Measurements from ENCODE around the gene SHISA9.

- no peak for TF ChIP-seq CTCF (IDR thresholded peaks at IDR 0.05)
- no peak for TF ChIP-seq POLR2AphosphoS5 (IDR thresholded peaks at IDR 0.05)
- no peak for TF ChIP-seq POLR2A (IDR thresholded peaks at IDR 0.05)
These were observed 192.3 kb downstream of the SHISA9 start for GRCh38 chr16:13093661-13094060.

All from breast epithelium (tissue), 3 donors.